GM10847 (cell line): ENCODE measurements around the gene BZW2.

ENCODE experiments used
- POLR2A ChIP-seq: IDR thresholded peaks from 2 replicates; pipeline ENCODE4 v1.6.1; 2011; ENCODE audit not compliant: insufficient read length; ENCODE audit errors: extremely low read depth

The BZW2 gene

GRCh38 chr7:16645593-16646471, at the start of gene BZW2, which contains the start of gene ANKMY2:
BZW2 (plus strand) TSS chr7:16646181; CDS start chr7:16665444, 19,263 bp downstream.
ANKMY2 (minus strand) TSS chr7:16645754; CDS start chr7:16645573, 181 bp downstream.
- peak; percentile 29 for TF ChIP-seq POLR2A

GRCh38 chr7:16598015-16598414, 48.0 kb upstream of the BZW2 start:
- TF ChIP-seq POLR2A: no peak

DNA sequence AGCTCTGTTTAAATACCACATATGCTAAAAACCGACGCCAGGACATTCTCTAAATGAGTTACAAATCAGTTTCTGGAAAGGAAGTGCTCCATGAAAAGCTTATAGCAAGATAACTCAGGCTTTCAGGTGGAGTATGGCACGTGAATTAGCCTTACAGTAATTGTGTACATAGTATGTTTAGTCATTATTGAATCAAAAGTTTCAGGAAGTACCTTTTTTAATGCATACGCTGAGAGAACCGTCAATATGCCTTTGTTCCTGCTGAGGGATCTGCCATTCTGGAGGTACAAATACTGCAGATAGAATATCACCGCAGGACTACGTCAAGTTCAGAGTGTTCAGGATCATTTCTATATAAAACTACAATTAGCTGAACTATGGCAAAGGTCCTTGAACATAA, 46.1 kb upstream of the BZW2 start:
- TF ChIP-seq POLR2A: no peak

DNA sequence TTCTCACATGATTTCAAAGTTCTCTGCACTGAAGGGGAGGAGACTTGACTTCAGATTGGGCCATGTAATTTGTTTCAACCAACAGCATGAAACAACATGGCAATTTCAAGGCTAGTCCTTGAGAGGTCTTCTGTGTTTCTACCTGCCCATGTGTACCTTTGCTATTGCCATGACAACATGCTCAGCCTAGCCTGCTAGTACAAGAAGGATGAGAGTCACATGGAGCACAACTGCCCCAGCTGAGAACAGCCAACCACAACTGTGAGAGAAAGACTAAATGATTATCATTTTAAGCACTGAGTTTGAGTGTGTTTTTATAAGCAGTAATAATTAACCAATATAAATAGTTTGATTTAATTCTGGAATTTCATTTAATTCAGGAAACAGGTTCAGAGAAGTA, 42.3 kb upstream of the BZW2 start:
- TF ChIP-seq POLR2A: no peak

- TF ChIP-seq POLR2A: no peak
These were observed 41.9 kb upstream of the BZW2 start for GRCh38 chr7:16604054-16604453.

DNA sequence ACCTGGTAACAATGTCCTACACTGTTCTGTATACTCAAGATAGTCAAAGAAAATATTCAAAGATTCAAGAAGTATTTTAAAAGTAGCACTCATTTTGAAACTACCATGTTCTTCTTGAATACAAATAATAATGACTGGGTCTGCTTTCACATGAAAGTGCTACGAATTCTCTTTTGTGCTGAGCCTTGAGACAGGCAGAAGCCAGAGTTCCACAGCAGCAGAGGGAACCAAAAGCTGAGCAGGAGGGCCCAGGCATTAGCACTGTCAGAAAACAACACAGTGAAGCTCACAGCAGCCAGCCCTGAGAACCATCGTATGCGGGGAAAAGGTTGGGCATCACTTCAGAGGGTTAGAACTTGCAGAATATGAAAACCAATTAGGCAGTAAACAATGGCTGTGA, 39.3 kb upstream of the BZW2 start:
- TF ChIP-seq POLR2A: no peak

DNA sequence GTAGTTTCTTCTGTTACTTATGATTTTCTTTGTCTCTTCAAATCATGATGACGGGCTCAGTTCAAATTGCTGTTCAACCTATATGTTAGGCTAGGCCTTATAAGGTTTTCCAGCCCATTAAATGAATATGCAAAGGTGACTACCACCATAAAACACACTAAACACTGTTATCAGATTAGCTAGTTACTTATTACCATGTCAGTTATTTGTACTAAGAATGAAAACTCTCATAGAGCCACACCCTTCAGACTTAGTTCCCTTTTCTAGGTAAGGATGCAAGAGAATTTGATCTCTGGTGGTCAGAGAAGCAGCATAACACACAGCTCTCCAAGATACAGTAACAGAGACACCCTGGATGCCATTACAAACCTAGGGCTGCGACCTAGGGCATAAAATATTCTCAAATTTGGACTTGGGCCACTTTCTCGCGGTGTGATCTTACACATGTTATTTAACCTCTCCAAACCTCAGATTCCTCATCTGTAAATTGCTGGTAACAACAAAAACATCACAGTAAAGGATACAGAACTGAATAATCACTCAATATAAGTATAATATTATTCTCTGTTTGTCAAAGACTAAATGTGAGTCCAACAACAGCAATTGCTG, 36.0 kb upstream of the BZW2 start:
- TF ChIP-seq POLR2A: no peak

- TF ChIP-seq POLR2A: no peak
These were observed 34.3 kb upstream of the BZW2 start for GRCh38 chr7:16611711-16612110.

GRCh38 chr7:16615228-16615627, 30.8 kb upstream of the BZW2 start:
- no peak for TF ChIP-seq POLR2A

GRCh38 chr7:16616122-16616521, 29.9 kb upstream of the BZW2 start:
- no peak for TF ChIP-seq POLR2A

DNA sequence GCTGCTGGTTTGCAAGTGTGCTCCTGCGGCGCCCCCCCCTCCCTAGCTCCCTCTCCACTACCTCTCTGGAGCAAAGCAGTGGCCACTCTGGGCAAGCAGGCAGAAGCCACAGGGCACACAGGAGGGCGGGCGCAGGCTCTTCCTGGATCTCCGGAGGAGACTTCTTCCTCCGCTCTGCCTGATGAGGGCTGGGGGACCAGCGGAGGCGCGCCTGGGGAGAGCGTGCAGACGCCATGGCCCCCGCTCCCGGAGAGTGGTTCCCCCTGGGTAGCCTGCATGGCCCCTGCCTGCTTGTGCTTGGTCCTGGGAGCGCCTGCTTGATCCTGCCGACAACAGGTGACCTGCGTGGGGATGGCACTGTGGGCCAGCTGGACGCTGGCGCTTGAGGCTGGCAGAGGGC, 29.4 kb upstream of the BZW2 start:
- no peak for TF ChIP-seq POLR2A

GRCh38 chr7:16619979-16620408, 26.0 kb upstream of the BZW2 start:
- no peak for TF ChIP-seq POLR2A

DNA sequence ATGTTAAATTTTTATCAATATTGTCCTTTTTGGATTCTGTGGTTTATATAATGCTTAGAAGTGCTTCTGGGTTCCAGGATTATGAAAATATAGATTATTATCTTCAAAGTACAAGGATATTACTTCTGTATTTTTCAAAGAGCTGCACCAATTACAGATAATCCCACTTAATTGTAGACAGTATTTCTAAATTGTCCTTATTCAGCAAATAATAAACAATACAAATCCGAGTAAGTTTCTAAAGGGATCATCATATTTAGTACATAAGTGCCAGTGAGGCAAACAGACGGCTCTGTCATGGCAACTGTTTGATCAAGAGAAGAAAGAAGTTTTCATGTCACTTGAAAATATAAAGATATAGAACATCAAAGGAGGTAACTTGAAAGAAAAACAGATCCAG, 19.6 kb upstream of the BZW2 start:
- no peak for TF ChIP-seq POLR2A

DNA sequence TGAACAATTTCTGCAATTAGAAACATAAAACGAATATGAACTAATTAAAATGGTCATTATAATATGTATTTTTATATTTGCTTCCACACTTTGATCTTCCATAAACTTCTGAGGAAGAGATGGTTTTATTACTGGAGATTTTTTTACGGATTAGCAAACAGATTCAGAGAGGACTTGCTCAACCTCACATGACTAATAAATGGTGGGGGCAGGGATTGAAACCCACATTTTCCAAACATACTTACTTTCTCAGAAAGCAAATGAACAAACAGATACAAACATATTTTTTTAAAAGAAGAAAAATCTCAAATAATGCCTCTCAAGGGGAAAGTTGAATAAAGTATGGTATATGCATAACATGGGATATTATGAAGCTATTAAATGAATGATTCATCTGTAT, 18.7 kb upstream of the BZW2 start:
- no peak for TF ChIP-seq POLR2A

DNA sequence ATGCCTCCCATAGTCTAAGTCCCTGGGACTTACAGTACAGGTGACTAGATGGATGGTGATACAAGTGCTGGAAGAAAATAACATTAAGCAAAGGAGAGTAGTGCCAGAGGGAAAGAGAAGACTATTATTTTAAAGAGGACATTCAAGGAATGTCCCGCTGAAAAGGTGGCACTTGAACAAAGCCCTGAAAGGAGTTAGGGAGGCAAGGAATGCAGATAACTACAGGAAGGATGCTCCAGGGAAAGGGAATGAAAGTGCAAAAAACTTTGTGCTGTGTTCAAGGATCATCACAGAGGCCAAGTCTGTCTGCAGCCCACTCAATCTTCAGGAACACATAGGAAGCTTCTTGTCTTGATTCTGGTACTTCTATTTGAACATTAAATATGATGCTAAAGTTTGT, 15.3 kb upstream of the BZW2 start:
- no peak for TF ChIP-seq POLR2A

DNA sequence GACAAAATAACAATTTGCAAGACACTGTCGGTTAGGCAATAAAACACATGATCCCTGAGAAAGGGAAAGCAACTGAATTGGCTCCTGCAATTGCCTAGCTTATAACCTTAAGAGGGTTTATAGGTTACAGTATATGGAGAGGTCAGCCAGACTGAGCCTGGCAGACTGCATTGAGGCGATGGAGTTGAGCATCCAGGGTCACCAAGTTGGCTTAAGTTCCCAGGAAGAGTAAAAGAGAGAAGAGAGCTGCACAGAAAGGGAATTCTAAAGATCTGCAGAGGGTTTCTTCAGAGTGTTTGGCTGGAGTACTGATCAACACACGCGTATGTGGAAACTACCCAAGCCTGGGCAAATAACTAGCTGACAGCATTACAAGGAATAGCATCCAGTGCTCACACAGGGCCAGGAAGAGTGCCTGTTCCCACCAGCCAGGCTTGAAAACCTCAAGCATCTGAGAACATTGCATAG, 11.7 kb upstream of the BZW2 start:
- TF ChIP-seq POLR2A: no peak
